Left ventricle myocardium inferior (tissue), 1 donor: ENCODE results near the gene ACP1. TPM values are rescaled to one million over a fixed set of nuclear protein-coding genes. Genes with fewer than 3 reads are reported as not detected.
A peak's percentile ranks its signal among the peaks of the same experiment; 100 is the strongest.

Source experiments
- DNase-seq: peaks from one replicate; pipeline ENCODE4 v3.0.0-alpha.2; 2020
- H3K27ac ChIP-seq: fragments of 200-600 bp; replicated peaks from 2 replicates; pipeline ENCODE4 v1.8.0; 2021
- H3K27me3 ChIP-seq: fragments of 200-600 bp; 2 replicates; pipeline ENCODE4 v1.8.0; 2021; ENCODE audit warnings: low read depth
- H3K36me3 ChIP-seq: fragments of 200-600 bp; 2 replicates; pipeline ENCODE4 v1.8.0; 2021
- H3K4me1 ChIP-seq: fragments of 200-600 bp; 2 replicates; pipeline ENCODE4 v1.8.0; 2021
- H3K4me3 ChIP-seq: fragments of 200-600 bp; 2 replicates; pipeline ENCODE4 v1.8.0; 2021; ENCODE audit warnings: mild to moderate bottlenecking, moderate library complexity
- H3K9me3 ChIP-seq: fragments of 200-600 bp; replicated peaks from 2 replicates; pipeline ENCODE4 v1.8.0; 2021
- CTCF ChIP-seq: fragments of 200-600 bp; IDR thresholded peaks from 2 replicates; pipeline ENCODE4 v1.8.0; 2021; ENCODE audit warnings: antibody characterized with exemption, mild to moderate bottlenecking, borderline replicate concordance
- intact Hi-C: fragments of 100-400 bp; cut with micrococcal nuclease; formaldehyde crosslinking; loops from one replicate; pipeline ENCODE4 v1.11.0; 2022
- total RNA-seq: library from RNA; stranded (reverse); fragmentation: NEBNext Ultra II Directional; extraction: Animal tissue kit (Norgen Biotek cat#: 25700); gene quantifications from one replicate; pipeline ENCODE4 v1.2.1, GENCODE V29; 2021
- donor health status: DM: no; HTN: yes; CAD: no; lungs with severe emphysema.

Gene ACP1
- total RNA-seq, 1 donor from 2014 or later = 68.0 TPM

- Histone ChIP-seq H3K9me3 (no peaks in the 10 kb centered on the region), H3K27ac (no peak within 1 kb of the TSS), H3K4me3 (peak within 1 kb of the TSS; percentile 67), H3K27me3 (peaks cover 60% of the 10 kb centered on the region), H3K4me1 (peaks cover 29% of the 10 kb centered on the region), H3K36me3 (no peaks in the 10 kb centered on the region)
- DNase-seq = no peak
- intact Hi-C loops = no loop called here
- TF ChIP-seq CTCF = no peak
These were observed 23.4 kb downstream of the ACP1 start, which contains the start of gene ALKAL2 for GRCh38 chr2:287911-288757. Gene ALKAL2 (minus strand): TSS chr2:288091. CDS start chr2:287835, 256 bp downstream.

GRCh38 chr2:288758-289361 lies 24.1 kb downstream of the ACP1 start:
- intact Hi-C loops = no loop called here

GRCh38 chr2:289362-290089 lies 24.8 kb downstream of the ACP1 start:
- Histone ChIP-seq H3K4me3 (peak overlapping the region; percentile 69), H3K27me3 (peaks cover 67% of the 10 kb centered on the region), H3K36me3 (no peaks in the 10 kb centered on the region), H3K9me3 (no peaks in the 10 kb centered on the region), H3K27ac (no peak overlapping the region), H3K4me1 (peaks cover 29% of the 10 kb centered on the region)
- intact Hi-C loops = no loop called here
- TF ChIP-seq CTCF = no peak
- DNase-seq = no peak

More at GRCh38 chr2:288758-289361, 24.1 kb downstream of the ACP1 start:
- TF ChIP-seq CTCF = no peak
- Histone ChIP-seq H3K27ac (no peak overlapping the region), H3K9me3 (no peaks in the 10 kb centered on the region), H3K4me3 (peak overlapping the region; percentile 69), H3K27me3 (peaks cover 63% of the 10 kb centered on the region), H3K36me3 (no peaks in the 10 kb centered on the region), H3K4me1 (peaks cover 29% of the 10 kb centered on the region)
- no peak for DNase-seq

- no peaks in the 10 kb centered on the region for H3K36me3 ChIP-seq
- H3K4me3 ChIP-seq = peak overlapping the region; percentile 69
- H3K27ac ChIP-seq = no peak overlapping the region
- no peaks in the 10 kb centered on the region for H3K9me3 ChIP-seq
- intact Hi-C loops = no loop called here
- H3K4me1 ChIP-seq = peaks cover 29% of the 10 kb centered on the region
- DNase-seq = peak; percentile 62
- peaks cover 74% of the 10 kb centered on the region for H3K27me3 ChIP-seq
- peak; percentile 82 for TF ChIP-seq CTCF
These were observed 25.5 kb downstream of the ACP1 start for GRCh38 chr2:290090-290722.

GRCh38 chr2:295090-295489 lies 30.3 kb downstream of the ACP1 start:
- H3K27me3 ChIP-seq = peaks cover 78% of the 10 kb centered on the region
- no peak overlapping the region for H3K27ac ChIP-seq
- no peak overlapping the region for H3K4me3 ChIP-seq
- intact Hi-C loops = no loop called here
- H3K4me1 ChIP-seq = no peaks in the 10 kb centered on the region
- no peak for TF ChIP-seq CTCF
- H3K9me3 ChIP-seq = peaks cover 5% of the 10 kb centered on the region
- H3K36me3 ChIP-seq = no peaks in the 10 kb centered on the region
- no peak for DNase-seq
